ENCODE measurements around the gene ZNF750. TPM values are rescaled to one million over a fixed set of nuclear protein-coding genes. Genes with fewer than 3 reads are reported as not detected.

ZNF750 gene
- polyA plus RNA-seq, 1 experiment = not detected

GRCh38 chr17:82831818-82832200 lies 8.0 kb downstream of the ZNF750 start:
- Histone ChIP-seq H3K27me3 (ENCODE audit: control insufficient read depth, insufficient read depth, low read length) (no peaks in the 10 kb centered on the region), H3K4me3 (ENCODE audit: low read depth, low read length) (no peak overlapping the region), H3K9me3 (ENCODE audit: control insufficient read depth, insufficient read depth, low read length) (no peaks in the 10 kb centered on the region; the same call in 1 of the 2 replicates), H3K27ac (ENCODE audit: low read depth, low read length) (no peak overlapping the region)
- no peak for DNase-seq (ENCODE audit: low read depth, low spot score)
- TF ChIP-seq, protein P1, sequence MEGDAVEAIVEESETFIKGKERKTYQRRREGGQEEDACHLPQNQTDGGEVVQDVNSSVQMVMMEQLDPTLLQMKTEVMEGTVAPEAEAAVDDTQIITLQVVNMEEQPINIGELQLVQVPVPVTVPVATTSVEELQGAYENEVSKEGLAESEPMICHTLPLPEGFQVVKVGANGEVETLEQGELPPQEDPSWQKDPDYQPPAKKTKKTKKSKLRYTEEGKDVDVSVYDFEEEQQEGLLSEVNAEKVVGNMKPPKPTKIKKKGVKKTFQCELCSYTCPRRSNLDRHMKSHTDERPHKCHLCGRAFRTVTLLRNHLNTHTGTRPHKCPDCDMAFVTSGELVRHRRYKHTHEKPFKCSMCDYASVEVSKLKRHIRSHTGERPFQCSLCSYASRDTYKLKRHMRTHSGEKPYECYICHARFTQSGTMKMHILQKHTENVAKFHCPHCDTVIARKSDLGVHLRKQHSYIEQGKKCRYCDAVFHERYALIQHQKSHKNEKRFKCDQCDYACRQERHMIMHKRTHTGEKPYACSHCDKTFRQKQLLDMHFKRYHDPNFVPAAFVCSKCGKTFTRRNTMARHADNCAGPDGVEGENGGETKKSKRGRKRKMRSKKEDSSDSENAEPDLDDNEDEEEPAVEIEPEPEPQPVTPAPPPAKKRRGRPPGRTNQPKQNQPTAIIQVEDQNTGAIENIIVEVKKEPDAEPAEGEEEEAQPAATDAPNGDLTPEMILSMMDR (IDR thresholded peaks at IDR 0.05; ENCODE audit: low read depth, low read length) = no peak
- POLR2A ChIA-PET = no interaction called here
- CTCF ChIA-PET = no interaction called here

DNA sequence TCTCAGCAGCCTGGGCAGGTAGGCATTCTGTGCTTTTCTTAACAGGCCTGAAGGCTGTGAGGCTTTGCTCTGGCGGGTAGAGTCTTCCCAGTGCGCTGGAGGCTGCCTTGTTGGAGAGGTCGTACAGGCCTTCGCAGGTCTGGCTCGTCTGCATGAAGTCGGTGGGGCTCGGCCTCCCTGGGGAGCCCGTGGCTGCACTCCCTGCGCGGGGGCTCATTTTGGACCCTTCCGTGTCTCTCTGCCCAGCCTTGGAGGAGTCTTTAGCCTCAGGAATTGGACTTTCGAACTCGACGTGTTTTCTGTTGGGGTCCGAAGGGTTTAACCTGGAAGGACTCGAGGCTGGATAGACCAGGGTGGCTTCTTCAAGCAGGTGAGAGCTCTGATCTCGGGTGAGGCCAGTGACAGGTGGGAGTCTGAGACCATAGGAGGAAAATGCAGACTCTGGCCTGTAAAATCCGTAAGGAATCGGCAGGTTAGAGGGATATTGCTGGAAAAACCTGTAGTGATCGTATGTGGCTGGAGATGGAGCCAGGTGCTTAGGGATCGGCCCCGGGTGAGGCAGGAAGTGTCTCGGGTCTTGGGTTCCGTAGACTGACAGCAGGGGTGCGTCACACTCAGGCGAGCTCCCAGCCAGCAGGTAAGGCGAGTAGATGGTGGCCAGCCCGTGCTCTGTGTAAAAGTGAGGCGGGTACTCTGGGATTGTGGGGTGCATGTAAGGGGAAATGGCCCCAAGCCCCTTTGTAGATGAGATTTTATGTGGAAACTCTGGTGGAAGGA lies 8.6 kb downstream of the ZNF750 start:
- Histone ChIP-seq H3K9me3 (ENCODE audit: control insufficient read depth, insufficient read depth, low read length) (no peaks in the 10 kb centered on the region; the same call in 1 of the 2 replicates), H3K27me3 (ENCODE audit: control insufficient read depth, insufficient read depth, low read length) (no peaks in the 10 kb centered on the region), H3K27ac (ENCODE audit: low read depth, low read length) (no peak overlapping the region), H3K4me3 (ENCODE audit: low read depth, low read length) (no peak overlapping the region)
- DNase-seq (ENCODE audit: low read depth, low spot score) = no peak
- TF ChIP-seq, protein P1 (IDR thresholded peaks at IDR 0.05; ENCODE audit: low read depth, low read length) = no peak
- ChIA-PET CTCF (no interaction called here), POLR2A (no interaction called here)

DNA sequence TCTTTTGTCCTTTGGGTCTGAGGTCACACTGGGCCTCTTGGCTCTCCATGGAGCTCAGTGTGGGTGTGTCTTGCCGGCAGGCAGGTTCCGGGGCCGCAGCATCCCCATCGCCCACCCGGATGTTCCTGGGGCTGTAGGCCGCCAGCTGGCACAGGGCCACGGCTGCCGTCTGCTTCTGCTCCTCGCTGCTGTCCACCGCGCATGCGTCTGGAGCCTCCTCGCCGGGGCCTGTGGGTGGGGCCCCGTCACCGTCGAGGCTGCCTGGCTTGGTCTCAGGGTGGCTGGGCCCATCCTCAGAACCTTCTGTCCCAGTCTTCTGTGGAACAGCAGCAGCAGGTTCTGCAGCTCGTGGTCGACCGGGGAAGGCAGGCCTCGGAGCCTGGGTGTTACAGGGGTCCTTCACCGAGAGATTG lies 9.6 kb downstream of the ZNF750 start:
- POLR2A ChIA-PET = no interaction called here
- Histone ChIP-seq H3K4me3 (ENCODE audit: low read depth, low read length) (no peak overlapping the region), H3K27ac (ENCODE audit: low read depth, low read length) (no peak overlapping the region), H3K9me3 (ENCODE audit: control insufficient read depth, insufficient read depth, low read length) (no peaks in the 10 kb centered on the region; the same call in 1 of the 2 replicates), H3K27me3 (ENCODE audit: control insufficient read depth, insufficient read depth, low read length) (no peaks in the 10 kb centered on the region)
- no peak for DNase-seq (ENCODE audit: low read depth, low spot score)
- CTCF ChIA-PET = no interaction called here
- TF ChIP-seq, protein P1 (IDR thresholded peaks at IDR 0.05; ENCODE audit: low read depth, low read length) = no peak

- no peaks in the 10 kb centered on the region for H3K27me3 ChIP-seq (ENCODE audit: control insufficient read depth, insufficient read depth, low read length)
- no peak overlapping the region for H3K27ac ChIP-seq (ENCODE audit: low read depth, low read length)
- TF ChIP-seq, protein P1 (IDR thresholded peaks at IDR 0.05; ENCODE audit: low read depth, low read length) = no peak
- ChIA-PET POLR2A (no interaction called here), CTCF (no interaction called here)
- no peaks in the 10 kb centered on the region; the same call in 1 of the 2 replicates for H3K9me3 ChIP-seq (ENCODE audit: control insufficient read depth, insufficient read depth, low read length)
- no peak for DNase-seq (ENCODE audit: low read depth, low spot score)
- no peak overlapping the region for H3K4me3 ChIP-seq (ENCODE audit: low read depth, low read length)
Observed at GRCh38 chr17:82828875-82829487, 10.8 kb downstream of the ZNF750 start.

- TF ChIP-seq, protein P1 (IDR thresholded peaks at IDR 0.05; ENCODE audit: low read depth, low read length) = no peak
- Histone ChIP-seq H3K4me3 (ENCODE audit: low read depth, low read length) (no peak overlapping the region), H3K9me3 (ENCODE audit: control insufficient read depth, insufficient read depth, low read length) (no peaks in the 10 kb centered on the region; the same call in 1 of the 2 replicates), H3K27ac (ENCODE audit: low read depth, low read length) (no peak overlapping the region), H3K27me3 (ENCODE audit: control insufficient read depth, insufficient read depth, low read length) (no peaks in the 10 kb centered on the region)
- ChIA-PET CTCF (no interaction called here), POLR2A (interaction anchor here (0.5 kb wide), 1 partner anchor 8 kb away, joined by 3 read pairs; no protein-coding TSS in a partner anchor)
- DNase-seq (ENCODE audit: low read depth, low spot score) = no peak
Observed at GRCh38 chr17:82826956-82827355, 12.9 kb downstream of the ZNF750 start.

Data from AG04450 (cell line).